GM18507 (cell line): ENCODE data around the gene ARPC1A.
"Not testable (repeated sequence)": the region's sequence is repeated elsewhere in the genome, so short reads cannot be mapped to it uniquely, and the experiment has no call there.

ENCODE experiments used
- DNase-seq: peaks from one replicate; pipeline ENCODE4 v3.0.0; 2011; ENCODE audit warnings: low read depth; ENCODE audit not compliant: insufficient read length; ENCODE audit errors: extremely low spot score
- FAIRE-seq: peaks from 2 replicates; lab custom pipeline; 2011; peaks lifted over from hg19 to GRCh38; lab: Jason Lieb, UNC

The ARPC1A gene

GRCh38 chr7:99402854-99403253, 77.2 kb downstream of the ARPC1A start:
- DNase-seq = no peak
- no peak for FAIRE-seq

- DNase-seq = no peak
Observed at GRCh38 chr7:99403764-99404163, 78.1 kb downstream of the ARPC1A start.

GRCh38 chr7:99404235-99404976, 78.7 kb downstream of the ARPC1A start:
- DNase-seq = no peak

More at GRCh38 chr7:99403764-99404163, 78.1 kb downstream of the ARPC1A start:
- FAIRE-seq = no peak

GRCh38 chr7:99404977-99405320, 79.3 kb downstream of the ARPC1A start:
- DNase-seq = no peak
- no peak for FAIRE-seq

More at GRCh38 chr7:99404235-99404976, 78.7 kb downstream of the ARPC1A start:
- FAIRE-seq = no peak

- FAIRE-seq = no peak
Observed at GRCh38 chr7:99406557-99406956, 80.9 kb downstream of the ARPC1A start.

GRCh38 chr7:99407872-99408378, 82.2 kb downstream of the ARPC1A start:
- no peak for FAIRE-seq
- DNase-seq = no peak

More at GRCh38 chr7:99406557-99406956, 80.9 kb downstream of the ARPC1A start:
- no peak for DNase-seq

- peak; percentile 91 for DNase-seq
- FAIRE-seq = peak; percentile 96
Observed at GRCh38 chr7:99408379-99409191, 82.9 kb downstream of the ARPC1A start, which contains the start of the genes BUD31 and PDAP1. TSS of gene BUD31 (plus strand) at chr7:99408969. CDS start at chr7:99411093, 2,124 bp downstream. TSS of gene PDAP1 (minus strand) at chr7:99408597. CDS start at chr7:99408548, 49 bp downstream.

GRCh38 chr7:99409192-99409572, 83.5 kb downstream of the ARPC1A start:
- FAIRE-seq (no peak), DNase-seq (no peak)

- no peak for FAIRE-seq
- no peak for DNase-seq
Observed at GRCh38 chr7:99409806-99410205, 84.1 kb downstream of the ARPC1A start.

- DNase-seq (no peak), FAIRE-seq (no peak)
Observed at GRCh38 chr7:99410635-99411034, 84.9 kb downstream of the ARPC1A start.

GRCh38 chr7:99415513-99416127, 89.9 kb downstream of the ARPC1A start:
- not testable (repeated sequence) for FAIRE-seq

More at GRCh38 chr7:99415513-99416127, 89.9 kb downstream of the ARPC1A start:
- not testable (repeated sequence) for DNase-seq
